NCI-H524 (cell line): ENCODE results near the gene OGDH.
A peak's percentile ranks its signal among the peaks of the same experiment; 100 is the strongest.
"Not testable (repeated sequence)": the region's sequence is repeated elsewhere in the genome, so short reads cannot be mapped to it uniquely, and the experiment has no call there.

Experiments used
- DNase-seq, 2 experiments: peaks; one replicate each; lab custom pipeline; 2025; lab: John Stamatoyannopoulos, UW

OGDH gene

DNA sequence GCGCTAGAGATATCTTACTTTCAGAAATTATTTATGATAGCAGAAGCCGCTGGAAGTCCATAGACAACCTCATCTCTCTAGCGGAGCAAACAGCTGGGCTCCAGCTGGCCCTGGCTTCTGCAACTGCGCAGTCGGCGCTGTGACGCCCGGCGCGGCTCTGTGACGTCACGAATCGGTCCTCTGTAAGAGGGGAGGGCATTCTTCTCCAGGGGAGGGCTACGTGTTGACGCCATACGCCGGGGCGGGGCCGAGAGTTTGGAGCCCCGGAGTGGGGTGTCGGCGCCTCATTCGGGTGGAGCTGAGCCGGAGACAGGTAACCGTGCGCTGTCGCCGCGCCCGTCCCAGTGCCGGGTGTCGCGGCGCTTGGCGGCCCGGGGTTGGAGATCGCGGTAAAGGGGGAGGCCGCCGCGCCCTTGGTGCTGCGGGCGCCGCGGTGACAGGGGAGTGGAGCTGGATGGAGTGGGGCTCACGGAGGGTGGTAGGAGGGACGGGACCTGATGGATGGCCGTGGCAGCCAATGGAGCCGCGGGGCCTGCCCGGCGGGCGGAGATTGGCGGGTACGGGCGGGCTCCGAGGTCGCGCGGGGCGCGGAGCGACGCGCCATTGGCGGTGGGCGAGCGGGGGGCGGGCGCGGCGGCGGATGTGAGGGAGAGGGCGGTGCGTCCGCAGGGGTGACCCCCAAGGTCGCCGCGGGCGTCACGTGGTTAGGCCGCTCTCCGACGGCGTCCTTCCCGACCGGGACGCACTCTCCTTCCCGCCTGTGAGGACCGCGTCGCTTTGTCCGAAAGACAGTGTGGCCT, at the start of gene OGDH:
OGDH (plus strand) TSS at position 287 of the 800 bp plus-strand sequence. CDS start 17,717 bp downstream, outside the sequence.
- peak; percentile 97 for DNase-seq

DNA sequence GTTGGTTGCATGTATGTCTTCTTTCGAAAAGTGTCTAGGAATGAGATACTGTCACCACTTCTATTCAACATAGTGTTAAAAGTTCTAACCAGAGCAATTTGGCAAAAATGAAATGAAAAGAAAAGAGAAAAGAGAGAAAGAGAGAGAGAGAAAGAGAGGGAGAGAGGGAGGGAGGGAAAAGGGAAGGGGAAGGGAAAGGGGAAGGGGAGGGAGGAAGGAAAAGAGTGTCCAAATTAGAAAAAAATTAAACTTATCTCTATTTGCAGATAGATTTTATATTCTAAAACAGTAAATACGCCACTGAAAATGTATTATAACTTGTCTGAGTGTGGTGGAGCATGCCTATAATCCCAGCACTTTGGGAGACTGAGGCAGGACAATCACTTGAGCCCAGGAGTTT, 48.9 kb upstream of the OGDH start:
- DNase-seq = no peak

DNA sequence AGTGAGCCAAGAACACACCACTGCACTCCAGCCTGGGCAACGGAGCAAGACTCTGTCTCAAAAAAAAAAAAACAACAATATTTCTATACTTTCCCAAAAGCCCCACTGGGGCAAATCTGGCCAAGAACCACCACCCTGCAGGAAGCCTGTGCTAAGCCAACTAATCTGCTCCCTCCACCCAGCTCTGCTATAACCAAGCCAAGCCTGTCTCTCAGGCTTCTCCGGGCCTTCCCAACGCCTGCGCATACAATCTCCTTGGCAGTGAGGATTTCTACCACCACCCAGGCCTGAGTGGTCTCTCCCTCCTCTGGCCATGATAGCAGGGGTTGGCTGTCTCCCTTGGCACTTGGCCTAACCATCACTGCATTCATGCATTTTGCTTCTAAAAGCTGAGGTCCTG, 46.9 kb upstream of the OGDH start:
- no peak for DNase-seq

DNA sequence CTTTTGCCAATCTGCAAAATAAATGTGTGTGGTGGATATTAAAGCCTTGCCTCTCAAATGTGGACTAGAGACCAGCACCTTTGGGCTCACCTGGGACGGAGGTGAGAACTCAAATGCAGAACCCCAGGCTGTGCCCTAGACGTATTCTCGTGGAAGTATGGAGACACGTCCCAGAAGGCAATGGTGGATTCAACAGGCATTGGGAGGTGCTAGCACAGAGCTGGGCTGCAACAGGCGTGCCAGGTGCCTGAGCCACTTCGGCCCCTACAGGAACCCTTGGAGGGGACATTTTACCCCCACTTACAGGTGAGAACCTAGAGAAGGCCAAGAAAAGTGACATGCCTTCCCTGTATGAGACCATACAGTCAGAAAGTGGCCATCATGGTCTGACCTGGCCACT, 44.9 kb upstream of the OGDH start:
- no peak for DNase-seq

DNA sequence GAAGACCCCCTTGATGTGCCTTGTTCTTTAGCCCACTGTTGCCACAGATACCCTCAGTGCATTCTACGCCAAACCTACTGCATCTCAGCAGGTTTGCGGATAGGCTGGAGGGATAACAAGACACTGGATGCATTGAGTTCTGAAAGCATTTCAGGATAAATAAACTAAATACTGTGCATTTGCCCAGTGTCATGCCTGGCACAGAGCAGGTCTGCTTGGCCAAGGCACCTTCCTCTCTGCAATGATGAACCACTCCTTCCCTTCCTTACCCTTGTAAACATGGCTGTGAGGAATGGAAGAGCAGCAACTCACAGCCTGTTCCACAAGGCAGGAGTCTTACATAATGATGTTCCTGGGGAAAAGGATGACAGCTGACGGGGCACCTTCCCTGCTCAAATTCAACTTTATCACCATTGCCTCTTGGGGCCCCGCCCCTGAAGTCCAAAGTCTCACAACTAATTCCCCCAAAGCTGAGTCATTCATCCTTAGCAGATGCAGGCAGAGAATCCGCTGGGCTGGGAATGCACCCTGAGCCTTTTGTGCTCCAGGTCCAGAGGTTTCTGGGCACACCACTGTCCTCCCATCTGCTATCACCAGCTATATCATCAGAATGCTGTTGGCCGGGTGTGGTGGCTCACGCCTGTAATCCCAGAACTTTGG, 44.3 kb upstream of the OGDH start:
- DNase-seq = no peak

DNA sequence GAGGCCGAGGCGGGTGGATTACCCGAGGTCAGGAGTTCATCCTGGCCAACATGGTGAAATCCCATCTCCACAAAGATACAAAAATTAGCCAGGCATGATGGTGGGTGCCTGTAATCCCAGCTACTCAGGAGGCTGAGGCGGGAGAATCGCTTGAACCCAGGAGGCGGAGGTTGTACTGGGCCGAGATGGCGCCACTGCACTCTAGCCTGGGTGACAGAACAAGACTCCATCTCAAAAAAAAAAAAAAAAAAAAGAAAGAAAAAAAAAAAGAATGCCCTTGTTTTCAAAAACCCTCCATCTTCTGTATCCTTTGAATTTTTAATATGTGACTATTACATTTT, 43.8 kb upstream of the OGDH start:
- not testable (repeated sequence) for DNase-seq

DNA sequence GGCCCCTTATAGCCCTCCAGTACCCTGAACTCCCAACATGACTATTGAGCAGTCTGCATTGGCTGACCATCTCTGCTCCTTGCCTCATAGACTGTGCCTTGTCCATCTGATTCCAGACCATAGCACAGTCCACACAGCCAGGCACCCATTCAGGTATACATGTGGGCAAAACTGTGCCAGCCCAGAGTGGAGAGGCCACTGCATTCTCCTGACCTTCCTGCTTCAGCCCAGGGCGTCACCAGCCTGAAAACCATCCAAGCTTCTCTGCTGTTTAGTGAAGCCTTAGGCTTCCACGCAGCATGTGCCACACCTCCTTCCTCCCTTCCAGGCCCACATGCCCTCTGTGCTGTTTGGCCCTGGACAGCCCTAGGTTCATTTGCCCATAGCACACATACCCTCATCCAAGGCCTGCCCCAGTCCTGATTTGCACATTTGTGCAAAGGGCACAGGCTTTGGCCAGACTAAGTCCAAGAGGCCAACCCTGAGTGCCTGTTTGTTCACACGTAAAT, 43.2 kb upstream of the OGDH start:
- DNase-seq = no peak

DNA sequence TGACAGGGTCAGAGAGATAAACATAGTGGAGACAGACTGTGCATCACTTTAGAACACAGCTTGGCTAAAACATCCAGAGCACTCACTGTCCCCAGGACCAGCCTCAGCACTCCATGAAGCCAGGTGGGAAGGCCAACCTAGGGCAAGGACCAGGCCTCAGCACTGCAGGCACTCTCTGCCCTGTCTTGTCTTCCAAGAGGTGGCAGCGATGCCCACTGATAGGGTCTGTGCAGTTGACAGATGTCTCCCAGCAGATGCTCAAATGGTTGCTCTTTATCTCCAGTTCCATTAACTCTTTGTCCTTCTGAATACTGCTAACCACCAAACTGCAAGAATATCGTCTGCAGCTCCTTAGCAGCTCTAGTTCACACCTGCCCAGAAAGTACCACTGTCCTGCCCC, 41.8 kb upstream of the OGDH start:
- no peak for DNase-seq

DNA sequence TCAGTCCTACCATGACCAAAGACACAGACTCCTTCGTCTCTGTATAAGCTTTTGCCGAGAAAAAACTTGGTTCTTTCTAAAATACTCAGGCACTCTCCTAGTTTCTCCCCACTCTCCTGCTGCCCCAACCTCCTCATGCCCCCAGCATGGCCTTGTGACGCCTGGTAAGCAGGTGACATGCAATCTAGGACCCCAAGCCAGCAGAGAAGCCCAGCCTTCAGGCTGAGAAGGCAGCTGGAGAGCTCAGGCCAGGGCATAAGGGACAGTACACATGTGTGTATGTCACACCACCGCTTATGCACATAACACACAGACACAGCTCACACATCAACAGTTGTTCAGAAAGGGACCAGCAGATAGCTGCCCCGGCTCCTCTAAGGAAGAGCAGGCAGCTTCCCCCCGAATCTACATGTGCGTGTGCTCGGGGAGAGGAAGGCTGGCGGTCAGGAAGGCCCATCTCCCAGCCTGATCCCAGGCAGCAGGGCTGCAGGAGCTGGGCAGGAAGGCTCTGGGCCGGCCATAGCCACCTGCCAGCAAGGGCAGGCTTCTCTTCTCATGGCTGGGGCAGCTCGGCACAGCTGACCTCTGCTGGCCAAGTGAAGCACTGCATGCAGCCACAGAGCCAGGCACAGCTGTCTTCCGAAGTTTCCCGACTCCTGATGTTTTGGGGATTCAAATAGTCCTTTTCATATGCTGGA, 41.2 kb upstream of the OGDH start:
- DNase-seq = peak in 1 of 2 experiments; percentile 55

DNA sequence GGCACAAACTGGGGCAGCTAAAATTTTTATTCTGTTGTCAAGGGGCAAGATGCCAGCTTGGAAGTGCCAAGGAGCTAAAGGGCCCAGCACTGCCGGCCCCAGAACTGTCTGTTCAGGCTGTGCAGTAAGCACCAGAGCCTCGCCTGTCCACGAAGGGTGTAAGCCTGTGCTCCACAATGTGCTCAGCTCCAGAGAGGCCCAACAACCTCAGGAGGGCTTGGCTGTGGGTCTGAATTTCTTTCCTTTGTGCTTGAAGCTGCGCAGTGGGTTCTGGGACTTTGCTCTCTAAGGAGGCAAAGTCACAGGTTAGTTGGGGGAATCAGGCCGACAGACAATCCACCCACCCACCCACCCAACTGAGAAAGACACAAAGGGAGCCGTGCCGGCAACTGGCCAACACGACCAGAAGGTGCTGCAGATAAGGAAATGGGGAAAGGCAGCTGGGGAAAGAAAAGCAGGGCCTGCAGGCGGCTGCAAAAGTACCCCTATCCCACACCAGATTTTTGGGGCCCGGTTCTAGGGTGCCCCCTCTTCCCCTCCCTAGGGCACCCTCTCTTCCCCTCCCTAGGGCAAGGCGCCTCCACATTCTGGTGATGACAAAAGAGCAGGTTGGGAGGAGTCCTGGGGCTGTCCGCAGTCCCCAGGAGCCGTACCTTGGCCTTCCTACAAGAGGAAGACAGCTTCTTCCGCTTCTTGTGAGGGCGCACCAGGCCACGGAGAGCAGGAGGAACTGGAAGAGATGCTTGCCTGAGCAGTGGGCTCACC, 40.5 kb upstream of the OGDH start:
- peak in 1 of 2 experiments; percentile 31 for DNase-seq

DNA sequence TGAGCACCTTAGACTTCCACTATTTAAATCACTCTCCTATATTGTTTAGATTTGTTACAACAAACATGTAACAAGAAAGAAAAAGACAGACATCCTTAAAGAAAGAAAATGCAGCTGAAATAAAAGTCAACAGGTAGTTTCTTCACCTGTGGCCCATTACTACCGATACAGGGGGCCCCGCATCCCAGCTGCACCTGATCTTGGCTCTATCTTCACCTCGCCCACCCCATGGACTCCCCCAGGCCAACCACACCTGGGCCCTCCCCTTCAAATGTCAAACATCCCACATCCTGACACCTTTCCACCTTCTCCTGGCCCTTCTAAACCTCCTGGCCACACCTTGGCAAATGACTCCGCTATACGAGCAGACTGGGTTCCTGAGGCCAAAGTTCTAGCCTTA, 39.7 kb upstream of the OGDH start:
- DNase-seq = no peak

DNA sequence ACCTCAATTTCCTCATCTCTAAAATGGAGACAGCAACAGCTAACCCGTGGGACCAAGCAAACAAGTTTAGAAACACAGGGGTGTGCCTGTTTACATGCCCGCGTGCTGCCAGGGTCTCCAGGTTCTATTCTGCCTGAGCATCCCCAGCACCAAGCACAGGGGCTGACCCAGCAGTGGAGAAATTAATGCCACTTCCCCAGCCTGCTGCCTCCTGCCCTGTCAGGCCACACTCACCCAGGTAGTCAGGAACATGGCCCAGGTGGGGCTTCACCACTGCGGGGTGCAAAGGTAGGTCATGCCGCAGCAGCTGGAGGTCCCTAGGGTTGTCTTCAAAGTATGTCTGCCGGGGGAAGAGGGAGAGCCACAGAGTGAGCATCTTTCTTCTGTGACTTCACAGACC, 38.5 kb upstream of the OGDH start:
- DNase-seq = no peak

DNA sequence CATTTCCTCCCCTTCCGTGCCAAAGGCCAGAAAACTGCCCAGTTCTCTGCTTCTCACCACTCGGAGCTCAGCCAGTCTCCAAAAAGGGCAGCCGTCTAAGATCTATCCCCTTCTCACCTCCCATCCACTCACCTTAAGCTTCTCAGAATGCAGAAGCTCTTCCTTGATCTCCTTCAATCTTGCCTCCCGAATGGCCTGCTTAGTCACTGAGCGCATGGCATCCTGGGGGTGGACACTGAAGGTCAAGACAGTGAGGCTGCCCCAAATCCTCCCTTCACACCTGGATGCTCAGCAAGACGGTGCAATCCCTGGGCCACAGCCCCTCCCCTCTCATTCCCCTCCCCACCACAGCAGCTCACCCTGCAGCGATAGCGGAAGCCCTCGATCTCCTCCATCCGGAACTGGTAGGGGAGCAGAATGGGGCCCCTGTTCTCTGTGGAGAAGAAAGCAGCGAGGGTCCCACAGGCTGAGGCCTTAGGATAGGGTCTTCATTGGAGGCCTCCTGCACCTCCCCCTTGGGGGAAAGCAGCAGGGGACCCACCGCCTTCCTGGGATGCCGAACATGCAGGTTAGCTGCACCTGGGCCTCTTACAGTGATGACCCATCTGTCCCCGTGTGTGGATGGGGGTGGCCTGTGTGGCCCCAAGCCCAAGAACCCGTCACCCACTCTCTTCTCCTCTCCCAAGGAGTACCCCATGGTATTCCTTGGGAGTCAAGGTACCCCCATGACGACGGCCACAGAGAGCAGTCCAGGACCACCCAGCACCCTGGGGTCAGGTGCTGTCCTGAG, 37.5 kb upstream of the OGDH start:
- DNase-seq = no peak

DNA sequence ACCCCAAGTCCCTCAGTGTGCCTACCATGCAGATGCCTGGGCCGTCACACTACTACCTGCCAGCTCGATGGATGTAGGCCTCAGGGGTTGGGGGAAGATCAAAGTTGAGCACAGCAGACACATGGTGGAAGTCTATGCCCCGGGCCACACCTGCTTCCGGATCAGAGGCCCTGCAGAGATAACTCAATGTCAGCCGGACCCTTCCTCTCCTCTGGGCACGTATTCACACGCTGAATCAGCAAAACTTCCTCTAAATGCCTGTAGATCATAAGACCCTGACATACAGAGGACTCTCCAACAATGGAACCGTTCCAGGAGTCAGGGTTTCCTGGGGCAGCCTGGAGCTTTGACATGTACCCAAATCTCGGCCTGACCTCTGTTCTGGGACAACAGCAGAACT, 36.5 kb upstream of the OGDH start:
- no peak for DNase-seq

DNA sequence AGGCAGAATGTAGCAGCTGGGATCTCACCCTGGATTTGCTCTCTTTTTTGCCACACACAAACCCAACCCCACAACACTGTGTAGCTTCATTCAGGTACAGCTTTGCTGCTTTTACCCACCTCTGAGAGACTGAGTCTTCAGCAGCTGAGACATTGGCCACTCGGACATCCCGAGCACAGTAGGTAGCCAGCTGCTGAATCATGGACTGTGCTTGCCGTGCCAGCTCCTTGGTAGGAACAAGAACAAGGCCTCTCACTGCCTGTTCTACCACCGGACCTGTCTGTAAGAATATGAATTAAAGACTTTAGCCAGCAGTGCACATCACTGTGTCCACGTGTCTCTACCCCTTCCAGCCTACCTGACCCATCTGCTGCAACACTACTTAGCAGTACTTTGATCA, 33.7 kb upstream of the OGDH start:
- DNase-seq = no peak

DNA sequence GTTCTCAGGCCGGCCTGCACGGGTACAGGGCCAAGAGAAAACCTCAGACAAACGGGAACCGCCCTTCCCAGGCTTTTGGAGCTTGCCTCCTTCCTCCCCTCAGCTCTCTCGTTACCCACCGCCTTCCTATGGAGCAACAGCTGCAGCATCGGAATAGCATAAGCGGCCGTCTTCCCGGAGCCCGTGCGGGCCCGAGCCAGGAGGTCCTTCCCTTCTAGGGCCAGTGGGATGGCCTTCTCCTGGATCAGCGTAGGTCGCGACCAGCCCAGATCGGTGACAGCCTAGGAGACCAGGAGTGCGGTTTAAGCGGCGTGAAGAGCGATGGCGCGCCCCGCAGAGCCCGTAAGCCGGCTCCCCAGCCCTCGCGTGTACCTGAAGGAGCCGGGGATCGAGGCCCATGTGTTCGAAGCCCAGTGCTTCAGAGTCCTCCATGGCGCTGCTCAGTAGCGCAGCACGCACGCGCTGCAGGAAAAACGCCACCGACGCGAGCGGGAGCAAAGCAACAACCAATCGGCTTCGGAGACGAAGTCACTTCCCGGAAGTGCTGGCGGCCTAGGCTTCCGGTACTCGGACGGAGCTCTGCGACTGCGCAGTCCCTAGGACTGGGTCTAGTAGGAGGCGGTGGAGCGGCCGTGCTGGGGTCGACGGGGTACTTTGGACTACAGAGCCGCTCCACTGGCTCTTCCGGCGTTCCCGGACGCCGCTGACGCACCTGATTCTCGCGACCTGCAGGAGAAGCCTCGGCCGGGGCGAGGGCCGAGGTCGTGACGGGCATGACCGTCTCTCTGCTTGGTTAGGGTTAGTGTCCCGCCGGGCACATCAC, 32.8 kb upstream of the OGDH start, which contains the start of gene DDX56:
DDX56 (minus strand) TSS at position 445 of the 823 bp plus-strand sequence; CDS start at position 432, 13 bp downstream.
- DNase-seq = peak; percentile 88 to 96

DNA sequence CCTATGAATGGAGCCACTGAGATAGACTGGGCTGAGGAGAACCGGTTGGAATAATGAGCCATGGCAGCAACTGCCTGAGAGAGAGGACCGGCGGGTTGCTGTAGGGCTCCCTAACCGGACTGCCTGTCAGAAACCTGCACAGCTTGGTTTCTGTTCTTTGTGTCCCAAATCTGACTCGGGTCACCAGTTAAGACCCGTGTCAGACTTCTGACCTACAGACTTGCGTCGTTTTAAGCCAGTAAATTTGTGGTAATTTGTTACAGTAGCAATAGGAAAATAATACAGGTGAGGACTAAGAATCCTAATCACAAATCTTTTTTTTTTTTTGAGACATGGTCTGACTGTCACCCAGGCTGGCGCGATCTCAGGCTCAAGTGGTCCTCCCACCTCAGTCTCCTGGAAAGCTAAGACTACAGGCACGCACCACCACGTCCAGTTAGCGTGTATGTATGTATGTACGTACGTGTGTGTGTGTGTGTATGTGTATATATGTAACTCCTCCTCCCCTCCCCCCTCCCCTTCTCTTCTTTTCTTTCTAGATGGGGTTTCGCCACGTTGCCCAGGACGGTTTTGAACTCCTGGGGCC, 32.0 kb upstream of the OGDH start:
- no peak for DNase-seq

DNA sequence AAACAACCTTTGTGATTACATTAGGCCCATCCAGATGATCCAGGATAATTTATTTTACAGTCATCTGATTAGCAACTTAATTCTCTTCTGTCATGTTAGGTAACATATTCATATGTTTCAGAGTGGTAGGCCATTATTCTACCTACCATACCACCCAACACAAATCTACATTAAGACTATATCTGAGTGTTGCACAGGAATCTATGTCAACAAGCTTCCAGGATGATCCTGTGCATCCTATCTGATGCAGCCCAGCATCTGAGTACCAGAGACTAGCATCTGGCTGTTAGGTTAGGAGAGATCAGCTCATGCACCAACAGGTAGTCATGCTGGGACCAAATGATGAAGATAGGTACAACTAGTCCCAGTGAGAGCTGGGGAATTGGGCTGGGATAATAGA, 31.4 kb upstream of the OGDH start:
- no peak for DNase-seq

DNA sequence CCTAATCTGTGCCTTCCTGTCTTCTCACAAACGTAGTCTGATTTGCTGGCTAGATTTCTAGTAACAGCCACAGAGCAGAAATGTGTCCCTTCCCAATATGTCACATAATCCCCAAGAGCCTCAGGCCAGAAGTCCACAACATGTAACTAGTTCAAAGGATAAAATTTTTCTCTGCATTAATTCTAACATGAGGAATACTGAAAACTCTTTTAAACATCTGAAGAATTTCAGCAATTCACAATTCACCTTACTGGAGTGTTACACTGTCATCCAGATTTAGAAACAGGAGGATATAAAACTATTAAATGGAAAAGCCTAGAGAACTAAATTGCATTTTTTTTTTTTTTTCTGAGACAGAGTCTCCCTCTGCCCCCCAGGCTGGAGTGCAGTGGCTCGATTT, 30.2 kb upstream of the OGDH start:
- DNase-seq = no peak
